DND-41 (cell line): Measurements from ENCODE around the gene LAMP5.

Experiments
- CTCF ChIP-seq: IDR thresholded peaks from 2 replicates; pipeline ENCODE4 v1.5.1; 2012; ENCODE audit warnings: borderline replicate concordance, low read length, moderate library complexity, mild to moderate bottlenecking; ENCODE audit not compliant: poor library complexity, severe bottlenecking; ENCODE audit errors: extremely low read depth
- EZH2 ChIP-seq: IDR thresholded peaks from 3 replicates; pipeline ENCODE4 v1.6.1; 2012; ENCODE audit warnings: borderline replicate concordance, low read depth, mild to moderate bottlenecking, moderate library complexity, low read length, inconsistent platforms; ENCODE audit not compliant: severe bottlenecking

GRCh38 chr20:9577397-9577796 is 63.0 kb downstream of the LAMP5 start:
- TF ChIP-seq CTCF, result no peak
- no peak for TF ChIP-seq EZH2
